T follicular helper cell (primary cell): Measurements from ENCODE around the gene TMEM31.
A peak's percentile ranks its signal among the peaks of the same experiment; 100 is the strongest.

ENCODE experiments used
- DNase-seq: peaks from one replicate; pipeline ENCODE4 v3.0.0-alpha.2; 2020; ENCODE audit warnings: low read depth
- total RNA-seq, 2 experiments: gene quantifications; one replicate each; lab custom pipeline; 2026; lab: John Stamatoyannopoulos, UW

TMEM31 gene, protein sequence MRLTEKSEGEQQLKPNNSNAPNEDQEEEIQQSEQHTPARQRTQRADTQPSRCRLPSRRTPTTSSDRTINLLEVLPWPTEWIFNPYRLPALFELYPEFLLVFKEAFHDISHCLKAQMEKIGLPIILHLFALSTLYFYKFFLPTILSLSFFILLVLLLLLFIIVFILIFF
- total RNA-seq = 0 to 0.04 reads per million in 2 experiments

DNA sequence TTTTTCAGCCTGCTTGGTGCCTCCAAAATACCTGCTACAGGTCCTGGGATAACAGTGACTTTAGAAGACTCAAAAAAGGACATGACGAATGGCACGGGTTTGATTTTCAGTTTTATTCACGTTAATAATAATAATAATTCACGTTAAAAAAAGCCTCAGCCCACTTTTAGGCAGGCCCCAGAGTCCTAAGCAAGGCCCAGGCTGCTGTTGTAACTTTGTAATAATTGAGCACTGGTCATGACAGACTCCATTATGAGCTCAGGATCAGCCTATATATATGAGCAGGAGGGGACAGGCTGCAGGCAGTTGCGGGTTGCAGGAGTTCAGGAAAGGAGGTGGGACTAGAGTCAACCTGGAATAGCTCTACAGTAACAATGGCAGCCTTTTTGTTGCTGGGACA, at the start of gene TMEM31:
TMEM31 (plus strand) TSS at position 301 of the 400 bp plus-strand sequence. CDS start 1,350 bp downstream, outside the sequence.
- no peak for DNase-seq

DNA sequence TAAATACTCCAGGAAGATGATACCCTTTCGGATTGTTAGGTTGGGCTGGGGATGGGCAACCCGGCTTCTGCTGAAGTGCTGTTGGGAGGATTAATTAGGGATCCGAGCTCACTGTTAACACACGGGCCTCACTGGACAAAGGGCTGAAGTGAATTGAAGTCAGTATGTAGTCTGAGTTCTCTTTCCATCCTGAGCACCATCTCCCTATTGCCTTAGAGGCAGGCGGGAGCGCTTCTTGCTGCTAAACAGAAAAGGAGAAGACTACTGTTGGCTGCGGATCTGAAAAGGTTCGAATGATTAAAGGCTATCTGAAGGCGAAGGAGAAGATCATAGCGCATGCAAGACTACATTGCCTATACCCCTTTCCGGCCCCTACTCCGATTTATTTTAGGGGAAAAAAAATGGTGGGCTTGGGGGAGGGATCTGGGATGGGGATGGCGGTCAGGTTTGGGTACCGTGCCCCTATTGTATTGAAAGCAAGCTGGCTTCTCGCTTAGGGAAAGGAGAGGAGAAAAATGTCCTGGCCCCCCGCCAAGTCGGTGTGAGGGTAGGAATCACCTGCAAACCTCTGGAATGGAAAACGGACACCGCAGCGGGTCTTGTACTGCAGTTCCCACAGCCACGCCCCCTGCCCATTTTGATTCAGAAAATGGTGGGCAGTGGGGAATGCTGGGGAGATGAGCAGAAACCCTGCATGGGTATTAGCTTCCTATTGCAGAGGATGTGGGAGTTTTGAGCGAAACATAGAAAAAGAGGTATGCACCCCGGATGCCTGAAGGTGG, 46.5 kb upstream of the TMEM31 start:
- DNase-seq = no peak

DNA sequence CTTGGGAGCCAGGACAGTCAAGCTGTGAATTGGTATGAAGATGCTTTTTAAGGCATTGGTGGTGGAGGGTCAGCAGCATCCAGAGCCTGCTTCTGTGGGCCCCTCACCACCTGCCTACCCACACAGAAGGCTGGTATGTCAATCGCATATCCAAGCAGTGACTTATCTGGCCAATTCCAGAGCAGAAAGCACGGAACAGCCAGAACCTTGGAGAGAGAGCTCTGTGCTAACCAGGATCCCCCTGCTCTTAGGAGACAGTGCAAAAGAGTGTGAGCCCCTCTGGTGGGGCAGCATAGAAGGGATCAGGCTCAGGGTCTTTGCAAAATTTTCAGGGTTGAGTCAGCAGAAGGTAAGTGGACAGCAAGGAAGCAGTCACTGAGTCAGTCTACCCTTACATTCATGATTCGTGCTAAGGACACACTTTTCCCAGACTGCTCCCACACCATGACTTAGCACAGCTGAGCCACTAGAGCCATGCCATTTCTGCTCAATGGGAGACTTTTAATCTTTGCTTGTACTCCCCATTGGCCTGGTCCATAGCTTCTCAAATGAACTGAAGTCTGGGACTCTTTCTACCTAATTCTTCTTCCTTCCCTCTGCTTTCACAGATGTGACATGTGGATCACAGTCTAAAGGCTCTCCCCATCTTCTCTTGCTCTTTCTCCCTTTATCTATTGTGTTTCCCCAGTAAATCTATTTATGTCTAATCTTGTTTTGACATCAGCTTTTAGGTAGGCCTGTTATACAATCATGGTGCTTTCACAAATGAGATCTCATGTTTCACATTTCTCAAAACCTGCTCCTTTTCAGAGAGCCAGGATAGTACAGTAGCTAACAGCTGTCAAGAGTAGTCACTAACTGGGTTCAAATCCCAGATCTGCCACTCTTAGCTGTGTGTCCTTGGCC, 44.3 kb upstream of the TMEM31 start:
- no peak for DNase-seq

DNA sequence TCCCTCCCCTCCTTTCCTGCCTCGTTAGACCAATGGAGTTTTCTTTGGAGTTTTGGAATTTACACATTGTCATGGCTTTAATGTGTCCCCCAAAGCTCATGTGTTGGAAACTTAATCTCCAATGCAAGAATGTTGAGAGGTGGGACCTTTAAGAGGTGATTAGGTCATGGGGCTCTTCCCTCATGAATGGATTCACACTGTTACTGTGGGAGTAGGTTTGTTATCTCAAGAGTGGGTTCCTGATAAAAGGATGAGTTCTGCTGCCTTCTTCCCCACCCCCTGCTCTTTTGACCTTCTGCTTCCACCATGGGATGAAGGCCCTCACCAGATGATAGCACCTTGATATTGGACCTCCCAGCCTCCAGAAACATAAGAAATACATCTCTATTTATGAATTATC, 41.0 kb upstream of the TMEM31 start:
- no peak for DNase-seq

DNA sequence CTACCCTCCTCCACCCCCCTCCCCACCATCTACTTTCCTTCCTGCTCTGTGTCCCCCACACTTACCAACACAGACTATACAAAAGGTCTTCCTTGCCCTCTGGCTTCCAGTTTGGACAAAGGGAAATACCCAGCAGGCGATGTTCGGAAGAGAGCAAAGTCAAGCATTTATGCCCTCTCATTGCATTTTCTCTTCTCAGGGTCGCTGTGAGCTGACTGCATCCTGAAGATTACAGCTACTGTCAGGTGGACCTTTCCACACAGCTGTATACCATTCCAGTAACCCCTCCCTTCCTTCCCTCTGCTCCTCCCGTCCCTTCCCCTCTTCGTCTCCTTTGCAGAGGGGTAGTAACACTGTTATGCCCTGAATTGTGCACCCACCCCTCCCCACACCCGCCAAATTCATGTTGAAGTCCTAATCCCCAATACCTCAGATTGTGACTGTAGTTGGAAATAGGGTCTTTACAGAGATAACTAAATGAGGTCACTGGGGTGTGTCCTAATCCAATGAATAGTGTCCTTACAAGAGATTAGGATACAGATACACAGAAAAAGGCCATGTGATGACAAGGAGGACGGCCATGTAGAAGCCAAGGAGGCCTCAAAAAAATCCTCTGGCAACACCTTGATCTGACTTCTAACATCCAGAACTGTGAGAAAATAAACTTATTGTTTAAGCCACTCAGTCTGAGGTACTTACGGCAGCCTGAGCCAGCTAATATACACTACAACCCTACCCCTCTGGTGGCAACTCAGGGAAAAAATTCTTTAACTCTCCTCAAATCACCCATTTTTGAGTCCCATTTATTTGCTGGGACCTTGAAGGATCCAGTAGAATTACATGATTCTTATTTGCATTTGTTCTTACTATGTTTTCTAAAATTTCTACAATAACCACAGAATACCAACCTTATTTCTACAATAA, 35.9 kb upstream of the TMEM31 start:
- DNase-seq = no peak

DNA sequence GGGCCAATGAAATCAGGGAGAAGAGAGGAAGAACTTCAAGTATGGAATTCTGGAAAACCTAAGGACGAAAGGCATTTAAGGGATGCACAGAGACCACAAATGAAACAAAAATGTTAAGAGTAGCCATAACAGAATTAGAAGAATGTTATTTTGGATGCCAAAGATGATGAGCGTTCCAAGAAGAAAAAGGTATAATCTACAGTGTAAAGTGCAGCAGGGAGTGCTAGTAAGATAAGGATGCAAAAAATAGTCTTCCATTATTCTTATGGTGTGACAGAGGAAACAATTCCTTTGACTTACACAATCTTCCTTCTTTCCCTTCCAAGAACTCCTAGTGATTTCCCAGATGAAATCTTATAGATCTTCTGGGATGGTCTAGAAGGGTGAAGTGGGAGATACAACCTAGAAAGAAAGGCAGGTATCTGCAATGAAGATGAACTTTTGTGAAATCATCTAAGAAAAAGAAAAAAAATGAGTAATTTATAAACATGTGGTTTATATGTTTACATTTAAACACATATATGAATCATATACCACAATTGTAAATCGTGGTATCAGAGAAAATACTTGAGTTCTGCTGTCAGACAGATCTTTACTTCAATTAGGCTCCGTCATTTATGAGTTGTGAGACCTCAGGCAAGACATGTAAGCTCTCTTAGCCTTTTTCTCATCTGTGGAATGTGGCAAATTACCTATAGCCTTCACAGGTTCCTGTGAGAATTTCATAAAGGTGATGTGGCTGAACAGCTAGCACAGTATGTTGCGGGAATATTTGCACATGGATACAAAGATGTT, 32.3 kb upstream of the TMEM31 start:
- DNase-seq = no peak

DNA sequence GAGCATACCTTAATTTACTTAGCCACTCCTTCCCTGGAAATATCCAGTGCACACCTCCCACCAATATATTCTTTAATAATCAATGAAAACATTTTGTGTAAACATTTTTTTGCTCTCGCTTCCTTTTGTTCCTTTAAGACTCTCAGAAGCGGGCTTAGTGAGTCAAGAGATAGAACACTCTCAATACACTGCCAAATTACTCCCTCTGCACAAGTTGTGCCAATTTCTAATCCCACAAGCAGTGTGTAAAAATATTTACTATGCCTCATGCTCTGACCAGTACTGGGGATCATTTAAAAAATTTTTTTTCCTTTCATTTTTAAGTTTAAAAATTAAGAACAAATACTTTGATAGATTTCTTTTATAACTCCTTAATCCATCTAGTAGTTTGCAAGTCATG, 29.3 kb upstream of the TMEM31 start:
- DNase-seq = no peak

DNA sequence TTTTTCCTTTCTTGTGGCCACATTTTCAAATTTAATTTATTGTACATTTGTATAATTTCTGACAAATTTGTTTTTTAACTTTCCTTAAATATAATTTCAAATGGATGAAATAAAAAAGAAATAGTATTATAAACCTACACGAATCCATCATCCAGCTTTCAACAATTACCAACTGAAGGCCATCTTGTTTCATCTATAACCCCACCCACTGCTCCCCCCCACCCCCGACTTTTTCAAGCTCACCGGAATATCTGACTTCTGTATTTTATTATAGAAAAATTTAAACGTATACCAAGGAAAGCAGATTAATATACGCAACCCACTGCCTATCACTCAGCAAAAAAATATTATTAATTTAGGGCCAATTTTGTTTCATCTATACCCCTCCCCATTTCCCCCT, 25.3 kb upstream of the TMEM31 start:
- no peak for DNase-seq

DNA sequence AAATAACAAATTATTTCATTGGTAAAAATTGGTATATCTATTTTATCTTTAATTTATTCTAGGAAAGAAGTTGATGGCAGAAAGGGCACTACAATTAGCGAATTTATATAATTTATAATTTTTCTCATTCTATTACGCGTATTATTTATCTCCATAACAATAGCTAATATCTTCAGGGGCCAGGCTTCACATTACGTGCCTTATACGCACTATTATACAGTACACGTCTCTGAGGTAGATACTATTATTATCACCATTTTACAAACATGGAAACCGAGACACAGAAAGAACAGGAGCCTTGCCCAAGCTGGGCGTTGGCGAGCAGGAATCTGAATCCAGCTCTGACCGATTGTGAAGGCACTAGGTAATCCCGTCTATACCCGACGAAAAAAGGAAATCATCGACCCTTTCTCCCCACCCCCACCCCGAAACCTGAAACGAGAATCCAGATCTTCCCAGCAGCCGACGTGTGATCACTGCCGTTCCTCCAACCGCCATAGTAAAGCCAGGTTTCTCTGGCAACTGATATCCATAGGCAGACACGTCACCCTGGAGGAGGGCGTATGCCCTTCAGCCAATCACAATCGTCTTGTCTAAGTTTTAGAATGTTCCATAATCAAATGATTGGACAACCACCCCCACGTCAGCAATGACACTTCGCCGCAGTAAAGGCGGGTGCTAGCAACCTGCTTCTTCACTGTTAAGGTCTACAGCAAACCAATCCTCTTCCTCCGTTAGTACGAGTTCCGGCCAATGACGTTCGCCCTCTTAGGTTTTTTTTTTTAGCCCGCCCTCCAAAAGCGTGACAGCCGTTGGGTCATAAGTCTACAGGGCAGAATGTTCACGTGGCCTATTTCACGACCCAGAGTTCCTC, 24.3 kb upstream of the TMEM31 start, which contains the start of gene MORF4L2:
MORF4L2 (minus strand) TSS at position 501 of the 874 bp plus-strand sequence. CDS start 9,672 bp downstream, outside the sequence.
- peak; percentile 83 for DNase-seq

DNA sequence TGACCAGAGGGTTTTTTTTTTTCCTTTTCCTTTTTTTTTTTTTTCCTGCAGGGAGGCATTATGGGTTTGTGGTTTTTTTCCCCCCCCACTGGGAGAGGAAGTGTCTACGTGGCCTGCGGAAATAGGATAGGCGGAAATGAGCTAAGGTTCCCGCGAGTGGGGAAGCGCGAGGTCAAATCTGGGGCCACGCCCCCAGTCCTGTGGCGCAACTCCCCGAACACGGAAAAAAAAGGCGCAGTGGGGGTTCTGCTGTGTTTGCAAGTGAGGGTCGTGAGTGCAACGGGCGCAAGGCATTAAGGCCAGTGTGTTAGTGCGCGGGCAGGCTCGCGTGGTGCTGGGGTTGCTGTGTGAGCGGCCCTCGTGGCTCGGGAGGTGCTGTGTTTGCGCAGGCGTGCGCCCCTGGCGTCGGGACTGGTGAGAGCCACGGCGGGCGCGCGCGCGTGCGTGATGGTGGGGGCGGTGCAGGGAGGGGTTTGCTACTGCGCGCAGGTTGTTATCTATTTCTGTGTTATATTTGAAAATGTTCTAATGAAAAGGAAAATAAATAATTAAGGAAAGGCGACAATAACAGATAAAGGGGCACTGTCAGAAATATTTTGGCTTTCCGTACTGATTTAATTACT, 23.5 kb upstream of the TMEM31 start:
- peak; percentile 81 for DNase-seq

DNA sequence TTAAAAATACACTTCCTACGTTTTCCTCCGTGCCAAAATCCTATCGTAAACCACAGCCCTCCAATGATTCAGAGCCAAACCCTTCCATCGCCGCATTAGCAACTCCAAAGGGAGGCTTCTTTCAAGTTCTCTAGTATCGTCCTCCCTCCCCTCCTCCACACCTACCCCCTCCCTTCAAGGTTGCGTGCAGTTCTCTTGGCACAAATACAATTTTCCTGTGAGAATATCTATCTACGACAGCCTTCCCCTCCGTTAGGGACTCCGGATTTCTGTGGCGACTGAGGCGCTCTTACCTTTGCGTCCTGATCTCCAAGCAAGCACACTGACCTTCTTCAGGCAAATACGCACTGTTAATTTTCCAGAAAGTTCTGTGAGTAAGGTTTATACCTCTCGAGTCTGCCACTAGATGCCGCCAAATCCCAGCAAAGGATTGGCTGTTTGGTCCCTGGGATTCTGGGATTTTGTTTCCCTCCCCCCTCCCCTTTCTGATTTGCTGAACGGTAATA, 23.0 kb upstream of the TMEM31 start:
- peak; percentile 17 for DNase-seq

DNA sequence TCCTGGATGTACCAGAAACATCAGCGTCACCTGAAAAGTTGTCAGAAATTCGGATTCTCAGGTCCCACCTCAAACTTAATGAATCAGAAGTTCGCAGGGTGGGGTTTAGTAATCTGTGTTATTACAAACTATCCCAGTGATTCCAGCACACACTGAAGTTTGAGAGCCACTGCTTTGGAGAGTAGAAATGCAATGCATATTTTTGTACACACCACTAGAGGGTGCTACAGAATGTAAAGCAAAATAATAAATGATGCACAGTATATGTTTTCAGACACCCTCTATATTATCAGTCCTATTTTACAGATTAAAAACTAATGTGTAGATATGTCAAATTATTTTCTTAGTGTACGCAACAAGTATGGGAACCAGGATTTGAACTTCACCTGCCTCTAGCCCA, 21.8 kb upstream of the TMEM31 start:
- DNase-seq = no peak

DNA sequence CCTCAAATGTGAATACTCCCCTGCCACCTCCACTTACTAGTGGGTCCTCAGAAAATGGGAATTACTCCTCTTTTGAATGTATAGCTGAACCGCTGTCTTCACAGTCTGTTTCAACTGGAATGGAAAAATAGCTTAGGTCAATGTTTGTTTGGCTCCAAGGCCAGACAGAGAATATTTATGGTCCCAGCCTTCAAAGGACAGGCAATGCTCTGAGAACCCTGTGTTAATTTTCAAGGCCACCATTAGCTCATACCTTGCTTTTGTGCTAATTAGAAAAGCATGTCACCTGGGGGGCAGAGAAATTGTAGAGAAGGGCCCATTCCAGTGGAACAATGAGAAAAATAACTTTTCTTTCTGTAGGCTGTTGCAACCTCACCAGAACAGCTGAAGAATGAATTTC, 19.6 kb upstream of the TMEM31 start:
- no peak for DNase-seq

DNA sequence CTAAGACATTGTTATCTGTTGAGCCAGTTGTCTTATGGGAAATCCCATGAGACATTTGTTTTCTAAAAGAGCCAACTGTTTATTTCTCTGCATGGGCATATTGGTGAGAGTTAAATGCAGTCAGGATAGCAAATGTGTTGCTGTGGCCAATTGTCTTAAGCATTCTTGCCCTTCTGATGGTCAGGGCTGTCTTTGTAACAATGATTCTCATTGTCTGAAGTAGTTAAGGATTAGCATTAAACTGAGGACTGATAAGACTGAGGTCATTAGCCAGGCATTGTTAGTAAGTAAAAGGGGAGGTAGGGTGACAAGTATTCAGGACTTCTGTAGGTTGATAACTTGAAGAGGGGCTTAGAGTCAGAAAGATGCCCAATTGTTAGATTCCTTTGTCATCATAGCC, 13.0 kb upstream of the TMEM31 start:
- no peak for DNase-seq

DNA sequence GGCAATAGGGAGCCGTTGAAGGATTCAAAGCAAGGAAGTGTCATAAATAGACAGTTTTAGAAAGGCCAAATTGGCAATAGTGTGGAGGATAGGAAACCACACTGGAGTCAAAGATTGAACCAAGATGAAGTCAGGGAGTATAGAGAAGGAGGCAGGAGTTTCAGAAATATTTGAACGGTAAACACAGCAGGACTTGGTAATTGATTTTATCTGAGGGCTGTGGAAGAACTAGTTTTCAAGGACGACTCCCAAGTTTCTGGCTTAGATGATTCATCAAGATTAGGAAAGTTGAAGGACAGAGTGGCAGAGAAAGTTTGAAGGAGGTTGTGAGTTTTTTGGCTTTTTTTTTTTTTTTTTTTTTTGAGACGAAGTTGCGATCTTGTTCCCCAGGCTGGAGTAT, 11.5 kb upstream of the TMEM31 start:
- no peak for DNase-seq

DNA sequence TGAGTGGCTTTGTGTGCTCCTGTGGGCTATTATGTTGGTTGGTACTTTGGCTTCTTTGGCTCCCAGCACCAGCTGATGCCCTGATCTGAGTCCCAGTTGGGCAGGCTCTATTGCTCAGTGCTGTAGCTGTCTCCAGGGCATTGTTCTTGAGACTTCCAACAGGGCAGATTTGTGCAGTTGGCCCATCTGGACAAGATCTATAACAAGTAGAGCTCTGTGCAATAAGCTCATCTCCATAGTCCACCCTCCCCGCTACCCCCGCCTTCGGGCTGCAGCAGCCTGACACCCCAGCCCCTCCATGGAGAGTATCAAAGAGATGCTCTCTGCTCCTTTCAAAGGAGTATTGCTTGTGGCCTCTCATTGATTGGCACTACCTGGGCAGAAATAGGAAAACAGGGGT, 5.8 kb upstream of the TMEM31 start:
- no peak for DNase-seq

DNA sequence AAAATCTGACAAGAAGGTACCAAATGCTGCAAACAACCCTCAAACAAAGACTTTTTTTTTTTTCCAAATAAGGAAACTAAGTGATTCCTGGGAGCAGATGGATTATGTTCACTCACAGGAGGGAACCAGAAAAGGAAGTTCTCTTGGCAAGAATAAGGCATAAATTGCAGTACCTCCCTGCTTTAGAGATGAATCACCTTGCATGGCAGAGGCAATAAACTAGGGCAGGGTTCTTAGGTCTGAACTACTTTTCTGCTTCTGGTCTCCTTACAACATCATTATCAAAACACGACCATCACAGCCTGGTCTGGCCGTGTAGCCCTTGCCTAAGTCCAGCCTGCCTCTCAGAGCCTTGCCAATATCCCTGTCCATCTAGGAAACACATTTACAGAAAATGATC, 6.3 kb downstream of the TMEM31 start:
- no peak for DNase-seq

DNA sequence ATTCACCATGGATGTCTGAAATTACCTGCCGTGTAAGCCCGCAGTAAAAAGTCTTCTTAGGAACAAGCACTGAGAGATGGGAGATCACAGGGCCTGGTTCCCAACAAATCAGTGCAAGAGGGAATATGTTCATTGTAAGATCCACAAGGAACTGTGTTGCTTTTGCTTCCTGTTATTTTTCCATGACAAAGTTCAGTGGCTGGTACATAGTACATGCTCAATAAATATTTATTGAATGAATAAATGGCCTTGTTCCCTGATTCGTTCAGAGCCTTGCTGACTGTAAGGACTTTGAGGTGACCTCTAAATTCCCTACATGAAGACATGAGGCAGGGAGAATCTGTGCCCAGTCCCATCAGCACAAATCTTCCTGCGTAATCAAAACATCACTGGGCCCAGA, 7.4 kb downstream of the TMEM31 start:
- DNase-seq = no peak

DNA sequence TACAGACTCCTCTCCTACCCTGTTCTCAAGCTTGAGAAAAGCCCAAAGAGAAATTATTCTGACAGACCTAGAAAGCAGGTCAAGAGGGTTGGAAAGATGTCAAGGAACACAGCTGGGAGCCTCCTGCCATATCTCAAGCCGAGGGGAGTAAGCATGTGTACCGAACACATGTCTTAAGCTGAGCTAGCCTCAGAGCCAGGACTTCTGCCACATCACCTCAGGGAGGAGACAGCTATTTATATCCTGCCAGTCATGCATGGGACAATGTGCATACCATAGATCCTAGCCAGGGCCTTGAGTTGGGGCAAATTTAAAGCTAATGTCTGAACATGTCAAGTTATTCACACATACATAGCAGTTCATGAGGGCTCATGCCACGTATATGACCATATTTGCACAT, 11.8 kb downstream of the TMEM31 start:
- DNase-seq = no peak
